Cardiac atrium fibroblast (primary cell): ENCODE data around the gene CCNA2. TPM values are rescaled to one million over a fixed set of nuclear protein-coding genes. Genes with fewer than 3 reads are reported as not detected.

ENCODE experiments used
- total RNA-seq: library from RNA; depleted of rRNA; stranded (reverse); fragments of >200 nt; gene quantifications from 2 replicates; pipeline ENCODE4 v1.2.3, GENCODE V29; 2015

CCNA2 gene
- 16.8 and 23.0 TPM in 2 replicates for total RNA-seq

DNA sequence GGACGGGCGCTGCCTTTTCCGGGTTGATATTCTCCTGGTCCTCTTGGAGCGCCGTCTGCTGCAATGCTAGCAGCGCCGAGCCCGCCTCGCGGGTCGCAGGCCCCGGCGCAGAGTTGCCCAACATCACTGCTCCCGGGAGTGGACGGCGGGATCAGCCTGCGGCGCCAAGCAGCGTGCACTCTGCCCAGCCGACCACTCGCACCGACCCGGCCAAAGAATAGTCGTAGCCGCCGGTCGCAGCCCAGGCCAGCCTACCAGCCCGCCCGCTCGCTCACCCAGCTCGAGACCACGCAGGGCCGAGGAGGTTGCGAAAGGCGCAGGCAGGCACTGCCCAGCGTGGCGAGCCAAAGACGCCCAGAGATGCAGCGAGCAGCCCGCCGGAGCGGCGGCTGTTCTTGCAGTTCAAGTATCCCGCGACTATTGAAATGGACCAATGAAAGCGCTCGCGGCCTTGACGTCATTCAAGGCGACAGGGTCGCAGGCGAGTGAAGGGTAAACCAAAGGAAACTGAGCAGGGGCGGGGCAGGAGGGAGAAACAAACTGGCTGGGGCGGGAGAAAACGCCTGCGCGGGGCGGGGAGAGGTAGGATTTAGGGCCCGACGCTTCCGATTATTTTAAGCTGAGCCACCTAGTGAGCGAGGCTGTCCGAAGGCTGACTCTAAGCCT is at the start of gene CCNA2:
Gene CCNA2, minus strand, starts transcription at position 379 of the 666 bp plus-strand sequence. Its CDS starts 255 bp downstream, at position 124.

DNA sequence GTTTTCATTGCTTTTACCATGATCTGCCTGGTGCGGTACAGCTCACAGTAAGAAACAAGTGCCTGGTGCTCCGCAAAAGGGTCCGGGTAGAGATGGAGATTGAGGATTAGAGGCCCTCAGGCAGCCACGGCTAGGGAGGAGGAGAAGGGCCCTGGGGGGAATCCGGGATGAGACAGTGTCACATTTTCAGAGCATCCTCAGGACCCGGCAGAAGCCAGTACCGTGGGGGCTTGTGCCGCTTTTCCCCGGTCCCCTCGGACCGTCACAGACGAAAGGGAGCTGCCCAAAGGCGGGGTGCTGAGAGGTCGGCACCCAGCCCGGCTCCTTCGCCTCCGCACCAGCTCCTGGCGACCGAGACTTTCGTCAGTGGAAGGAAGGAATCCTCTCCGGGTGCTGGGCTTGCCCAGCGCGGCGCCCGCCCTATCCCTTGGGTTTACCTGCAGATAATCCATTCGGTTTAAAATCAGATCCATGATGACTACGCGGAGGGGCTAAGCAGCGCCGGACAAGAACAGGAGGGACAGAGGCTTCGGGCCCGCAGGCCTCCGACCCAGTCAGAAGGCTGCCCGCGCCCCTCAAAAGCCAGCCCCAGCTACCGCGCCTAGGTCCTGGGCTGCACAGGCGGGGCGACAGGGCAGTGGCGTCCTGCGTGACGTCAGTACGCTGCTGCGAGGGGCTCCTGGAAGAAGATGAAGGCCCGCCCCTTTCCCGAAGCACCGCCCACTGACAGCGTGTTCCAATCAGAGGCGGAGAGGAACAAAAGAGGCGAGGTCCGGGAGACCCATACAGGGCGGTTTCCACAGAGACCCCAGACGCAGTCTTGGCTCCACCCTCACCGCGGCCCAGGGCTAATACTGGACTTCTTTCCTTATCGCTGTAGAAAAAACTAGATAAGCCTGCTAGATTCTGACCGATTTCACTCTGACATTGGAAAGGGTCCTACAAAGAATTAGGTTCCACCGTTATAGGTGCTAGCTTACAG is 46.4 kb upstream of the CCNA2 start, which contains the start of gene BBS7:
Gene BBS7, minus strand, starts transcription at position 634 of the 982 bp plus-strand sequence. Its CDS starts 161 bp downstream, at position 473.

GRCh38 chr4:121800961-121801714 is 22.5 kb downstream of the CCNA2 start, which contains the start of gene EXOSC9:
Gene EXOSC9 (plus strand): TSS chr4:121801323. CDS start chr4:121801425, 102 bp downstream.

Other genes starting within 250 kb of the CCNA2 start
- gene ANXA5, start 126.9 kb downstream of the CCNA2 start, total RNA-seq: 1,177 and 1,241 TPM in 2 replicates
- gene SMIM43, start 58.7 kb downstream of the CCNA2 start, total RNA-seq: 1.1 and 2.1 TPM in 2 replicates
- gene EXOSC9, start 22.6 kb downstream of the CCNA2 start, total RNA-seq: 27.6 and 33.5 TPM in 2 replicates
- 12.1 and 12.5 TPM in 2 replicates for gene BBS7, start 46.6 kb upstream of the CCNA2 start, total RNA-seq
- not detected in 2 replicates for gene TRPC3, start 128.2 kb upstream of the CCNA2 start, total RNA-seq